Measurements from ENCODE around the gene SCUBE2. TPM values are rescaled to one million over a fixed set of nuclear protein-coding genes. Genes with fewer than 3 reads are reported as not detected.

Gene SCUBE2
- polyA plus RNA-seq, 2 donors = 0.84 to 4.6 TPM

DNA sequence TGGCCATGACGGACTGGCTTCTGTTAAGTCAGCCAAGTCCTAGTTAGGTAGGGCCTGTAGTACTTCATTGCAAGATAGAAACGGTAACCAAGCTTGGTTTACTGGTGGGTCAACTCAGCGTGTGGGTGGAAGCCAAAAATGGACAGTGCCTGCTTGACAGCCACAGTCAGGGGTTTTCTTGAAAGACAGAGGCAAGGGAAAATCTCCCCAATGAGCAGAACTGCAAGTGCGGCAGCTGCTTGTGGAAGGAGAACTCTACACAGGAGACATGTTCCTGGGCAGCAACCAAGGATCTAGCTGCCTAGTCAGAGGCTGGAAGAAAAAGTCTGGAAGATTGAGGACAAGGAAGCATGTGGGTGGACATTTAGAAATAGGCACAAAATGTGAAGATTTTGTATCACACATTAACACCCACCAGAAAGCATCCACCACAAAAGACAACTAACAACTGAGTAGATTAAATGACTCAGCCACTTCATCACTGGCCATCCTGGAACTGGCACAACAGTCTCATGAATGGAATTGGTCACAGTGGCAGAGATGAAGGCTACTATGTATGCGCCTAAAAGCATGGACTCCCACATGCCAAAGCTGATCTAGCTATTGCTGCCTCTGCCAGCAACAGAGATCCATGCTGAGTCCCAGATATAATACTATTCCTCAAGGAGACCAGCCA, 40.9 kb upstream of the SCUBE2 start:
- H3K36me3 ChIP-seq (ENCODE audit: control insufficient read depth in 2 of 2, insufficient read depth in 2 of 2, low read length in 1 of 2) = no peaks in the 10 kb centered on the region
- H3K4me1 ChIP-seq (ENCODE audit: control insufficient read depth in 2 of 2, insufficient read depth in 2 of 2, low read length in 1 of 2) = no peaks in the 10 kb centered on the region
- H3K4me3 ChIP-seq (ENCODE audit: low read depth in 1 of 2, low read length in 2 of 2) = no peak overlapping the region
- 93 to 94% methylated on average over 5 of the region's 5 CpGs for WGBS, 2 donors
- no peaks in the 10 kb centered on the region for H3K9me3 ChIP-seq (ENCODE audit: control insufficient read depth in 2 of 2, insufficient read depth in 1 of 2, low read depth in 1 of 2, low read length in 1 of 2)
- H3K27ac ChIP-seq (ENCODE audit: low read depth in 2 of 2, low read length in 1 of 2) = no peak overlapping the region
- H3K27me3 ChIP-seq (ENCODE audit: control insufficient read depth in 1 of 2, insufficient read depth in 2 of 2, low read length in 2 of 2) = no peaks in the 10 kb centered on the region

DNA sequence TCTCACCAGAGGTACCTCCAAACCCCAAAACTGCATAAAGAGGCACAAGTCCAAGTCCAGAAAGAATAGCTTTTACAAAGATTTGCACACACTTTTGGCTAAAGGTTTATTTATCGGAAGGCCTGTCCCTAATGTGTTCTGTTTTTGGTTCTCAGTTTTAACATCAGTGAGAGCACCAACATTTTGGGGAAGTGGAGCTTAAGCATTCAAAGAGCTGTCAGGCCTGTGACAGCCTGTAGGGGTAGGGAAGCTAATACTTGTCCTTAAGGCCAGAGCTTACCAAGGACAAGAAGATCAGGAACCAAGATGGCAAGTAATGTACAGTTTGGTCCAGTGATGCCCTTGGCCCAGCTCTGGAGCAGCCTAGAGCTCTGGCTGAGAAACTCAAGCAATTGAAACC, 38.9 kb upstream of the SCUBE2 start:
- 92 to 97% methylated on average over 1 of the region's 1 CpG for WGBS, 2 donors
- H3K27ac ChIP-seq (ENCODE audit: low read depth in 2 of 2, low read length in 1 of 2) = no peak overlapping the region
- H3K4me3 ChIP-seq (ENCODE audit: low read depth in 1 of 2, low read length in 2 of 2) = no peak overlapping the region
- H3K9me3 ChIP-seq (ENCODE audit: control insufficient read depth in 2 of 2, insufficient read depth in 1 of 2, low read depth in 1 of 2, low read length in 1 of 2) = no peaks in the 10 kb centered on the region
- no peaks in the 10 kb centered on the region for H3K36me3 ChIP-seq (ENCODE audit: control insufficient read depth in 2 of 2, insufficient read depth in 2 of 2, low read length in 1 of 2)
- H3K4me1 ChIP-seq (ENCODE audit: control insufficient read depth in 2 of 2, insufficient read depth in 2 of 2, low read length in 1 of 2) = no peaks in the 10 kb centered on the region
- no peaks in the 10 kb centered on the region for H3K27me3 ChIP-seq (ENCODE audit: control insufficient read depth in 1 of 2, insufficient read depth in 2 of 2, low read length in 2 of 2)

DNA sequence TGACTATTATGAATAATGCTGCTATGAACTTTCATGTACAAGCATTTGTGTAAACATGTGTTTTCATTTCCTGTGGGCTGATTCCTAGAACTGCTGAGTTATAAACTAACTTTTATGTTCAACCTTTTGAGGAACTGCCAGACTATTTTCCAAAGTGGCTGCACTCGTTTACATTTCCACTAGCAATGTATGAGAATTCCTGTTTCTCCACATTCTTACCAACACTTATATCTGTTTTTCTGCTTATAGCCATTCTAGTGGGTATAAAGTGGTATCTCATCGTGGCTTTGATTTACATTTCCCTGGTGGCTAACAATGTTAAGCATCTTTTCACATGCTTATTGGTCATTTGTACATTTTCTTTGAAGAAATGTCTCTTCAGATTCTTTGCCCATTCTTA, 35.2 kb upstream of the SCUBE2 start:
- Histone ChIP-seq H3K4me3 (ENCODE audit: low read depth in 1 of 2, low read length in 2 of 2) (no peak overlapping the region), H3K27ac (ENCODE audit: low read depth in 2 of 2, low read length in 1 of 2) (no peak overlapping the region), H3K36me3 (ENCODE audit: control insufficient read depth in 2 of 2, insufficient read depth in 2 of 2, low read length in 1 of 2) (no peaks in the 10 kb centered on the region), H3K27me3 (ENCODE audit: control insufficient read depth in 1 of 2, insufficient read depth in 2 of 2, low read length in 2 of 2) (no peaks in the 10 kb centered on the region), H3K4me1 (ENCODE audit: control insufficient read depth in 2 of 2, insufficient read depth in 2 of 2, low read length in 1 of 2) (no peaks in the 10 kb centered on the region), H3K9me3 (ENCODE audit: control insufficient read depth in 2 of 2, insufficient read depth in 1 of 2, low read depth in 1 of 2, low read length in 1 of 2) (no peaks in the 10 kb centered on the region)
- 44 to 50% methylated on average over 2 of the region's 2 CpGs for WGBS, 2 donors

DNA sequence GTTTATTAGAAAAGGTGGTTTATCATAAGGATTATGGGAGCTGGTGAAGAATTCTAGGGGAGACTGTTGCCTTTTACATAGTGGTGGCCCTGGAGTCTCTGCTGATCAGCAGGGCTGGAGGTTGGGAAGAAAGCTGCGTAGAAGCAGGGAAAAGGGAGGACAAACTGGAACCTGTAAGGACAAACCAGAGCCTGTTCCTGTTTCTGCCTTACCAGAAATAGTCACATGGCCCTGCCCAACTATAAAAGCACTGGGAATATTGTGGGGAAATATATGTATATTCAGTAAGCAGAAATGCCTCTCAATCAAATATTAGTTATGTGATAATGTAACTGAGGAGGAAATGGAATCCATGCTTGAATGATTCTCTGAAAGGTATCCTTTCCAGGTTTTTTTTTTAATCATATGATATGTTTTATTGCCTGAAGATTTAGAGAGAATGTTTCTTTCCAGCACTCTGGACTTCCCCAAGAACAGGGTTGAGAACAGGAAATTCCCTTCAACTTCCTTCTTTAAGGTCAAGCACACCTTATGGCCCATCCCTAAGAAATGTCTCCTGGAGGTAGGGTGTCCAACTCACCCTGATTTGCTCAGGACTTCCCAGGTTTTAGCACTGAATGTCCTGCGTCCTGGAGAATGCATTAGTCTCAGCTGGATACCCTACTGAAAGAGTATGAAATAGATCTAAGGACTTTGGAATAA, 33.9 kb upstream of the SCUBE2 start:
- Histone ChIP-seq H3K4me3 (ENCODE audit: low read depth in 1 of 2, low read length in 2 of 2) (no peak overlapping the region), H3K27ac (ENCODE audit: low read depth in 2 of 2, low read length in 1 of 2) (no peak overlapping the region), H3K9me3 (ENCODE audit: control insufficient read depth in 2 of 2, insufficient read depth in 1 of 2, low read depth in 1 of 2, low read length in 1 of 2) (no peaks in the 10 kb centered on the region), H3K36me3 (ENCODE audit: control insufficient read depth in 2 of 2, insufficient read depth in 2 of 2, low read length in 1 of 2) (no peaks in the 10 kb centered on the region), H3K27me3 (ENCODE audit: control insufficient read depth in 1 of 2, insufficient read depth in 2 of 2, low read length in 2 of 2) (no peaks in the 10 kb centered on the region), H3K4me1 (ENCODE audit: control insufficient read depth in 2 of 2, insufficient read depth in 2 of 2, low read length in 1 of 2) (no peaks in the 10 kb centered on the region)
- 73 to 78% methylated on average over 2 of the region's 2 CpGs for WGBS, 2 donors

DNA sequence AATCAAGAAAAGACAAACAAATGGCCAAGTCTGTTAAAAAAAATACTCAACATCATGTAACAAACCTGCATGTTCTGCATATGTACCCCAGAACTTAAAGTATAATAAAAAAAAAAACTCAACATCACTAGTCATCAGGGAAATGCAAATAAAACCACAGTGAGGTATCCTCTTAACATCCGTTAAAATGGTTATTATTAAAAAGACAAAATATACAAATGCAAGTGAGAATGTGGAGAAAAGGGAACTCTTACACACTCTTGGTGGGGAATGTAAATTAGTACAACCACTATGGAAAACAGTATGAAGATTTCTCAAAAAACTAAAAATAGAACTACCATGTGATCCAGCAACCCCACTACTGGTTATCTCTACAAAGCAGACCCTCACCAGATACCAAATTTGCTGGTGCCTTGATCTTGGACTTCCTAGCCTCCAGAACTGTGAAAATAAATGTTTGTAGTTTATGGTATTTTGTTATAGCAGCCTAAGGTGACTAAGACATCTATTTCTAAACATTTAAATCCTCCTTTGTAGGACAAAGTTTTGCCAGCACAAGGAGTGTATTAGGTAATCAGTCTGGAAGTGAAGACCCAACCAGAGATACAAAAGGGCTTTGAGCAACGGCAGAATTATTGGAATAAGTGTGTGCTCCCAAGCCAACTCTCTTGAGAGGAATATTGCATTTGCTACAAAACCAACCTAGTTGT, 32.4 kb upstream of the SCUBE2 start:
- Histone ChIP-seq H3K36me3 (ENCODE audit: control insufficient read depth in 2 of 2, insufficient read depth in 2 of 2, low read length in 1 of 2) (no peaks in the 10 kb centered on the region), H3K9me3 (ENCODE audit: control insufficient read depth in 2 of 2, insufficient read depth in 1 of 2, low read depth in 1 of 2, low read length in 1 of 2) (no peaks in the 10 kb centered on the region), H3K4me3 (ENCODE audit: low read depth in 1 of 2, low read length in 2 of 2) (no peak overlapping the region), H3K4me1 (ENCODE audit: control insufficient read depth in 2 of 2, insufficient read depth in 2 of 2, low read length in 1 of 2) (no peaks in the 10 kb centered on the region), H3K27ac (ENCODE audit: low read depth in 2 of 2, low read length in 1 of 2) (no peak overlapping the region), H3K27me3 (ENCODE audit: control insufficient read depth in 1 of 2, insufficient read depth in 2 of 2, low read length in 2 of 2) (no peaks in the 10 kb centered on the region)
- 82% methylated on average over 2 of the region's 2 CpGs for WGBS, 2 donors

DNA sequence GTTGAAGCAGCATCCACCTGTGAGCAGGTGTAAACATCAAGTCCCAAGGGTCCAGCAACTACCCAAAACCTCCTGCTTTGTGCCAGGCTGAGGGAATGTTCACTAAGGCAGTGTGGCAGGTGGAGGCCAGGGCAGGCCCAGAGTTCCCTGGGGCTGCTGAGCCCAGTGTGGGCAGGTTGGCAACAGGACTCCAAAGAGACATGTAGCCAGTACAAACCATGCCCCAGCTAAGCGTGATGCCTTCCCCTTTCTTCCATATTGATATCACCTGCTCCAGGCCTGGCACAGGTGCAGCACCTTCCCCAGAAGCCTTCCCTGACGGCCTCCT, 30.0 kb upstream of the SCUBE2 start:
- no peaks in the 10 kb centered on the region for H3K36me3 ChIP-seq (ENCODE audit: control insufficient read depth in 2 of 2, insufficient read depth in 2 of 2, low read length in 1 of 2)
- H3K27ac ChIP-seq (ENCODE audit: low read depth in 2 of 2, low read length in 1 of 2) = no peak overlapping the region
- 93 to 98% methylated on average over 2 of the region's 2 CpGs for WGBS, 2 donors
- H3K4me1 ChIP-seq (ENCODE audit: control insufficient read depth in 2 of 2, insufficient read depth in 2 of 2, low read length in 1 of 2) = no peaks in the 10 kb centered on the region
- H3K4me3 ChIP-seq (ENCODE audit: low read depth in 1 of 2, low read length in 2 of 2) = no peak overlapping the region
- H3K9me3 ChIP-seq (ENCODE audit: control insufficient read depth in 2 of 2, insufficient read depth in 1 of 2, low read depth in 1 of 2, low read length in 1 of 2) = no peaks in the 10 kb centered on the region
- H3K27me3 ChIP-seq (ENCODE audit: control insufficient read depth in 1 of 2, insufficient read depth in 2 of 2, low read length in 2 of 2) = no peaks in the 10 kb centered on the region

DNA sequence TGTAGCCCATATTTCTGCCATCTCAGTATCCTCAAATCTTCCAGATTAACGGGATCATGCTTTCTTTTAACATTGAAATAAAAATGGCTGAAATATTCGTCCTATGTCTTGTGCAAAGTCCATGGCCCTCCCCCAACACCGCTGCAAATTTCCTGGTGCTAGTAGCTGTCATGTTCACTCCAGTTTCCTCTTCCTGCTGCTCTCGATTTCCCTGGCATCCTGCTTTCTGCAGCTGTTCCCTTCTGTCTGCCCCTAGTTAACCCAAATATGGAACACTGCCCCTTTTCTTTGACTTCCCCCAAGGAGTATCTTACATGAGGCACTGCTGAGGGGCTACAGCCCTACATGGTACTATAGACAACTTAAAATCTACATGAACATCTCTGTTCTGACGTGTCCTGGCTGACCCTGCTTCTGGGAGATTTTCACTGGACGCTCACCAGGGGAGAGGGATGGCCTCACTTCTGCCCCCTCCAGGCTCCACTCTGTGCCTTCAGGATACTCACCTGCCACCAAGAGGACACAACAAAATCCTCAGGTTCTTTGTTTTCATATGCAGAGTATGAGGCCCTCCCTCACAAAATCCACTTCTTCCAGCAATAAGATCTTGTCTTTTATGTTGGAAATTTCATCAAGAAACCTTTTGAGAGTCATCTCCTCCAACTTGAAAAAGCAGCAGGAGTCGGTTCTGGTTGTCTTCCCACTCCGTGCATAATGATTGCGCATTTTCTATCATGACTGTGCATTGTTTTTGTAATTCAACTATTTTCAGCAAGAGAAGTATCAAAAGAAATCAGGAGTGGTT, 29.5 kb upstream of the SCUBE2 start:
- no peak overlapping the region for H3K27ac ChIP-seq (ENCODE audit: low read depth in 2 of 2, low read length in 1 of 2)
- no peaks in the 10 kb centered on the region for H3K4me1 ChIP-seq (ENCODE audit: control insufficient read depth in 2 of 2, insufficient read depth in 2 of 2, low read length in 1 of 2)
- 74 to 76% methylated on average over 9 of the region's 9 CpGs for WGBS, 2 donors
- H3K27me3 ChIP-seq (ENCODE audit: control insufficient read depth in 1 of 2, insufficient read depth in 2 of 2, low read length in 2 of 2) = no peaks in the 10 kb centered on the region
- H3K9me3 ChIP-seq (ENCODE audit: control insufficient read depth in 2 of 2, insufficient read depth in 1 of 2, low read depth in 1 of 2, low read length in 1 of 2) = no peaks in the 10 kb centered on the region
- no peaks in the 10 kb centered on the region for H3K36me3 ChIP-seq (ENCODE audit: control insufficient read depth in 2 of 2, insufficient read depth in 2 of 2, low read length in 1 of 2)
- no peak overlapping the region for H3K4me3 ChIP-seq (ENCODE audit: low read depth in 1 of 2, low read length in 2 of 2)

DNA sequence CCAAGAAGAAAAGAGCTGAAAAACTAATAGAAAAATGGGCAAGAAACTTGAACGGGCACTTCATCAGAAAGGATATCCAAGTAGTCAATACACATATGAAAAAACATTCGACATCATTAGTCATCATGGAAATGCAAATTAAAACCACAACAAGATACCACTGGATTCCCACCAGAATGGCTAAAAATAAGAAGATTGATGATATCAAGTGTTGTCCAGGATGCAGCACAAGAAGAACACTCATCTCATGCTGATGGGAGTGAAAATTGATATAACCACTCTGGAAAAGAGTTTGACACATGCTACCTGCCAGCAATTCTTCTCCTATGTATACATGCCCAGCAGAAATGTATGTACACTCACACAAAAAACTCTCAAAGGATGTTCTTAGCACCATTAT, 26.9 kb upstream of the SCUBE2 start:
- no peaks in the 10 kb centered on the region for H3K9me3 ChIP-seq (ENCODE audit: control insufficient read depth in 2 of 2, insufficient read depth in 1 of 2, low read depth in 1 of 2, low read length in 1 of 2)
- WGBS, 2 donors = 85 to 89% methylated on average over 2 of the region's 2 CpGs
- H3K27ac ChIP-seq (ENCODE audit: low read depth in 2 of 2, low read length in 1 of 2) = no peak overlapping the region
- no peaks in the 10 kb centered on the region for H3K36me3 ChIP-seq (ENCODE audit: control insufficient read depth in 2 of 2, insufficient read depth in 2 of 2, low read length in 1 of 2)
- no peaks in the 10 kb centered on the region for H3K4me1 ChIP-seq (ENCODE audit: control insufficient read depth in 2 of 2, insufficient read depth in 2 of 2, low read length in 1 of 2)
- no peak overlapping the region for H3K4me3 ChIP-seq (ENCODE audit: low read depth in 1 of 2, low read length in 2 of 2)
- no peaks in the 10 kb centered on the region for H3K27me3 ChIP-seq (ENCODE audit: control insufficient read depth in 1 of 2, insufficient read depth in 2 of 2, low read length in 2 of 2)

DNA sequence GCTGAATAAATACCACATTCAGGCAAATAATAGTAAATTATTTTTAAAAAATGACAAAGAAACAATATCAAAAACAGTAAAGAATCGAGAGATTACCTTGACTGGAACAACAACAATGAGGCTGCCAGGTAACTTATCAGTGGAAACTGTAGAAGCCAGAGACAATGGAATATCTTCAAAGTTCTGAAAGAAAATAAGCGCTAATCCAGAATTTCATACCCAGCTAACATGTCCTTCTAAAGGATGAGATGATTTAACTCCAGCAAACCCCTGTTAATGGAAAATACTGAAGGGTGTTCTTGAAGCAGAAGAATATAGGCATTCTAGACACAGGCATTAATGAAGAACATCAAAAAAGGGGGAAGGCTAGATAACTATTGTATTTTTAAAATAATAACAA, 20.7 kb upstream of the SCUBE2 start:
- no peaks in the 10 kb centered on the region for H3K4me1 ChIP-seq (ENCODE audit: control insufficient read depth in 2 of 2, insufficient read depth in 2 of 2, low read length in 1 of 2)
- 96 to 97% methylated on average over 2 of the region's 2 CpGs for WGBS, 2 donors
- H3K36me3 ChIP-seq (ENCODE audit: control insufficient read depth in 2 of 2, insufficient read depth in 2 of 2, low read length in 1 of 2) = no peaks in the 10 kb centered on the region
- no peak overlapping the region for H3K4me3 ChIP-seq (ENCODE audit: low read depth in 1 of 2, low read length in 2 of 2)
- no peaks in the 10 kb centered on the region for H3K9me3 ChIP-seq (ENCODE audit: control insufficient read depth in 2 of 2, insufficient read depth in 1 of 2, low read depth in 1 of 2, low read length in 1 of 2)
- H3K27me3 ChIP-seq (ENCODE audit: control insufficient read depth in 1 of 2, insufficient read depth in 2 of 2, low read length in 2 of 2) = no peaks in the 10 kb centered on the region
- no peak overlapping the region for H3K27ac ChIP-seq (ENCODE audit: low read depth in 2 of 2, low read length in 1 of 2)
